Inflammatory macrophage treated with lipopolysaccharide for 4 hours (primary cell): ENCODE measurements around the gene TTLL10.

ENCODE experiments used
- DNase-seq: peaks from one replicate; pipeline ENCODE4 v3.0.0-alpha.2; 2020

TTLL10 gene

DNA sequence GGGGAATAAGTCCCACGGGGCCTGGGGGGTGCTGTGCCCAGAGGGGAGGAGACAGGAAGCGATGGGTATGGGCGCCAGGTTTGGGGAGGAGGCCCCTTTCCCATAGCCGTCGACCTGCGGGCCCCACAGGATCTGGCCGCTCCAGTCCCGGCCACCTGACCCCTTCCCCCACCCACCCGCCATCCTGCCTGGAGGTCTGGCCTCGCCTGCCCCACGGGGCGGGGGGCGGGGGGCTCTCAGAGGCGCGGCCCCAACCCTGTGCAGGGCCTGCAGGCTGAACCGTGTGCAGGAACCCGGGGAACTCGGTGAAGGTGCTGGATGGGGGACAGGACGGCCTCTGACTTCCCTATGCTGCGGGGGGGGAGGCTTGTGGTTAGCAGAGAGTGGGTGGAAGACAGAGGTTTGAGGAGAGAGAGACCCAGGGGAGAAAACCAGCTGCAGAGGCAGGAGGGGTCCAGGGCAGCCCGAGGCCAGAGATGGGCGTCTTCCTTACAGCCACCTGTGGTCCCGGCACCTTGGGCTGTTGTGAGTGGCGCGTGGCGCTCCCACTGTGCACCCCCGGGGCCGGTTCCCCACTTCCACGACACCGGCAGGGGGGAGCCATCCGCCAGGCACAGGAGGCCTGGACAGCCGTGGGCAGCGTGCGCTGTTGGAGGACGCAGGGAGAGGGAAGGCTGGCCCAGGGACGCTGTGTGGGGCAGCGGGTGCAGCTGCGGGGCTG is 35.2 kb downstream of the TTLL10 start:
- peak; percentile 32 for DNase-seq

DNA sequence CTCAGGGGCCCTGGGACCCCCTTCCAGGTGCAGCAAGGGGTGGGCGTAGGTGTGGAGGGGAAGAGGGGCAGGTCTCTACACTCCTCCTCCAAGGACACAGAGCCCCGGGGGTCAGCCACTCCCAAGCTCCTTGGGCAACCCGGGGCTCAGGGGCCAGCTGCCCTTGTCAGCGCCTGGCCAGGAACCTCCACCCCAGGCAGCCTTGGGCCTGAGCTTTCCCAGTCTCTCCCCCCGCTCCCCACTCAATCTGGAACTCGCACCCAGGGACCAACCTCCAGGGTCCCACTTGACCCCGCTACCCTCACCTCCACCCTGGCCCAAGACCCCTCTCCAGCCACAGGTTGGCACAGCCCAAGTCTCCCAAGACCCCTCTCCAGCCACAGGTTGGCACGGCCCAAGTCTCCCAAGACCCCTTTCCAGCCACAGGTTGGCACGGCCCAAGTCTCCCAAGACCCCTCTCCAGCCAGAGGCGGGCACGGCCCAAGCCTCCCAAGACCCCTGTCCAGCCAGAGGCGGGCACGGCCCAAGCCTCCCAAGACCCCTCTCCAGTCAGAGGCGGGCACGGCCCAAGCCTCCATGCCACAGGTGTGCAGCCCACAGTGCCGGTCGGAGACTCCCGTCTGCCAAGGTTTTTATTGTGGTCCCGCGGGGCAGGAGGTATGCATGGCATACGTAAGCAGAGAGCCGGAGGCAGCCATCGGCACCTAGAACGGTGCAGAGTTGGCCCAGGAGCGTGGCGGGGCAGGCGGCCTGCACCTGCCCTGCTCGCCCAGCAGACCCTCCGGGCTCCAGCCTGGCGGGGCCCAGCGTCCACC is 37.3 kb downstream of the TTLL10 start:
- no peak for DNase-seq

GRCh38 chr1:1211541-1212441 is 38.1 kb downstream of the TTLL10 start:
- no peak for DNase-seq

DNA sequence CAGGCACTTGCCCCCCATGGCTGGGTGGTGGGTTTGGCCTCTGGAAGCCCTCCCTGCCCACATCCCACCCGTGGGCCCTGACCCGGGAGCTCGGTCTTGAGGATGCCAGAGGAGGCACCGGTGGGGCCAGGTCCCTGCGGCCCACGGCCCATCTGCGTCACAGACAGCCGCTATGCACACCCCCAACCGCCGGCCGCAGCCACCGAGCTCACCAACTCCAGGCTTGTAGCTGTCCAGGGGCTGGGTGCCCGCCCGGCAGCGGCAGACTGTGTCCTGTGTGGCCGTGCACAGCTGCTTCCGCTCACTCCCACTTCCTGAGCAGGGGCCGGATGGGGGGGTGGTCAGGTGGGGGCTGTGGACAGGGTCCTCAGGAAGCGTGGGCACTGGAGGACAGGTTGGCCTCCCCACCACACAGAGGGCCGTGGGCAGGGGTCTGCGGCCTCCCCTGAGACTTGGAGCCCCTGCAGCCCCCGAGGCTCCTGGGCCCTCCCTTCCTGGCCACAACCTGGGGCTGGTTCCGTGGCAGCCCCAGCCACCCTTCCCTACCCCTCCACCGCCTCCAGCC is 39.2 kb downstream of the TTLL10 start:
- peak; percentile 36 for DNase-seq

- peak; percentile 43 for DNase-seq
Observed at GRCh38 chr1:1213345-1214265, 39.9 kb downstream of the TTLL10 start, which contains the start of gene TNFRSF4. Gene TNFRSF4, minus strand, starts transcription at chr1:1214153. Its CDS starts 26 bp downstream, at chr1:1214127.

GRCh38 chr1:1215080-1215676 is 41.5 kb downstream of the TTLL10 start:
- DNase-seq = peak; percentile 19

DNA sequence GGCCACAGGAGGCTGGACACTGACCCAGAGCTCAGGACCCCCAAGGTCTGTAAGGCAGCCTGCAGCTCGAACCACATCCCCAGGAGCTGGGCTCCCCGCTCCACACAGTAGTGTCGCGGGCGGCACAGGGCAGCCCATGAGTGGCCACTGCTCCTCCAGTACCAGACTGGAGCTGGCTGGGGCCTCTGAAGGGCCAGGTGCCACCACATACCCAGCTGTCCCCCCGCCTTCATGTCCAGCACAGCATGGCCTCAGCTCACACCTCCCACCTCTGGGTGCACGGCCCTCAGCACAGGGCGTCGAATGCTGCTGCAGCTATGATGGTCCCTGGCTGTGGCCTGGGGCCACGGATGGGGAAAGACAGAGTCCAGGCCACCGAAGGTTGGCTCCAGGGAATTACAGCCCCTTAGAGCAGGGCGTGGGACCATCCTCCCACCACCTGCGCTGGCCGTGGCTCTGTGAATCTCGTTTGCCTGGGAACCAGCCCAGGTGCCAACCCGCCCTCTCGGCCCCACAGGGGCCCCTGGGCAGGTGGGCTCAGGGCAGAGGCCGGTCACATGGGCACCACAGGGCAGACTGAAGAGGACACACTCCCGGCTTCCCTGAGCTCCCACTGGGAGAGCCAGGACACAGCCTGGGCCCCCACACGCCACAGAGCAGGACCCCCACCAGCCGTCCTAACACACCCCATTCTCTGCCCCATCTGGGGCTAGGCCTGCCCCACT is 42.4 kb downstream of the TTLL10 start:
- DNase-seq = no peak

- no peak for DNase-seq
Observed at GRCh38 chr1:1216770-1217620, 43.3 kb downstream of the TTLL10 start.

GRCh38 chr1:1217621-1218523 is 44.2 kb downstream of the TTLL10 start:
- no peak for DNase-seq

DNA sequence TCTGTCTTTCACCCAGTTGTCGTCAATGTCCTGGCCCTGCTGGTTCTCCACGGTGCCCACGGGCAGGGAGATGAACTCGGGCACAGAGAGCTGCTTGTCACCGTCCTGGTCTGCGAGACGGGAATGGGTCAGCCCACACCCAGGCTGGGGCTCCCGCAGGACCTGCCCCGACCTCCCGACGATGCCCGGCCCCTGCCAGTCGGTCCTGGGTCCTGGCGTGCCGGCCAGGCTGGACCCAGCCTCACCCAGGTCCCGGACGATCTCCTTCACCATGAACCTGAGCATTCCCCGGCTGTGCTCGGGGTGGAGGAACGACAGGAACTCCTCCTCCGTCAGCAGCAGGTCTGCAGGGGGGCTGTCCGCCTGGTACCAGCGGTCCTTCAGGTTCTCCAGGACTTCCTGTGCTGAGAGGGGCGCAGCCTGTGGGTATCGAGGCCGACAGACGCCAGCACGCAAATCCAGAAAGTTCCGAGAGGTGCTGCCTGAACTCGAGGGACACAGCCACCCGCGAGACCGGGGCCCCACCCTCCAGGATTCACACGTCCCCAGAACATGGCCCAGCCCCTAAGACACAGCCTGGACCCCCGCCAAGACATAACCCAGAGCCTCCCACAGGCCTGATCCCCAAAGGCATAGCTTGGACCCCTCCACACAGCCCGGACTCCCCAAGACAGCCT is 45.0 kb downstream of the TTLL10 start:
- DNase-seq = no peak

GRCh38 chr1:1219341-1219740 is 45.7 kb downstream of the TTLL10 start:
- DNase-seq = no peak

DNA sequence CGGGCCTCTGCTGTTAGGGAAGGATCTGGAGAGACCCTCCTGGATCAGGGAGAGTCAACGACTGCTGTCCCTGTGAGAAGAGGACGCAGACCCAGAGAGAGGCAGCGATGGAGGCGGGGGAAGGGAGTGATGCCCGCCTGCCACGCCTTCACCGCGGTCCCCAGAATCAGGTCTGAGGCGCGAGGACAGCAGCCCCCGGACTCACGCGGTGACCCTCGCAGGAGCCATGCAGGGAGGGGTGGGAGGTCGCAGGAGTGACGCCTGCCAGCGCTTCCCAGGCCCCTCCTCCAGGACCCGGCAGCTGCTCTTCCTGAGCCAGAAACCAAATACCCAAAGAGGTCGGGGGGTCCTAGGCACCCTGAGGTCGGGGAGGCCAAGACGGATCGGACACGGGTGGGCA is 46.5 kb downstream of the TTLL10 start:
- DNase-seq = no peak

DNA sequence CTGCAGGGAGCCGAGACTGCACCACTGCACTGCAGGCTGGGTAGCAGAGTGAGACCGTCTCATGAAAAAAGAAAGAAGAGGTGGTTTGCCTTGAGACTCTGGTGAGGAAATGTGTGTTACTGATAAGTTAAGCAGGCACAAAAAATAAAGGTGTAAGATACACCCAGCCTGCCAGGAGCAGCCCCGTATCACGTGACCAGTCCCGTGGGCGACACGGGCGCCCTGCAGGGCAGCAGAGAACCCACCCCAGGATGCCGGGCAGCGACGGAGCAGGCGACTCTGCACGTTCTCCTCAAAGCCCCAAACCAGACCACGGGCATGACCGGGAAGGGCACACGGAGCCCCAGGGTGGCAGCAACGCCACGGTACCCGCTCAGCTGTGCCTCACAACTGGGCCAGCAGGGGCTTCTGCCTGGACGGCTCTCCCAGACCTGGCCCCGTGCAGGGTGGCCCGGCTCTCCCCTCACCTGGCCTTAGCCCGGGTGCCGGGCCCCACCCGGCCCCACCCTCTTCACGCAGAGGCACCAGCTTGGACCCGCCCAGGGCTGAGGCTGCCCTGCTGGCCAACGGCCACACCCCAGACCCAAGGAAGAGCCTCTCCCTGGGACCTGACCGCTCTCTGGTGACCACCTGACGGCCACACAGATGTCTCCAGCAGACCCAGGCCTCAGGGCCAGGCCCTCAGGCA is 48.4 kb downstream of the TTLL10 start:
- DNase-seq = no peak

DNA sequence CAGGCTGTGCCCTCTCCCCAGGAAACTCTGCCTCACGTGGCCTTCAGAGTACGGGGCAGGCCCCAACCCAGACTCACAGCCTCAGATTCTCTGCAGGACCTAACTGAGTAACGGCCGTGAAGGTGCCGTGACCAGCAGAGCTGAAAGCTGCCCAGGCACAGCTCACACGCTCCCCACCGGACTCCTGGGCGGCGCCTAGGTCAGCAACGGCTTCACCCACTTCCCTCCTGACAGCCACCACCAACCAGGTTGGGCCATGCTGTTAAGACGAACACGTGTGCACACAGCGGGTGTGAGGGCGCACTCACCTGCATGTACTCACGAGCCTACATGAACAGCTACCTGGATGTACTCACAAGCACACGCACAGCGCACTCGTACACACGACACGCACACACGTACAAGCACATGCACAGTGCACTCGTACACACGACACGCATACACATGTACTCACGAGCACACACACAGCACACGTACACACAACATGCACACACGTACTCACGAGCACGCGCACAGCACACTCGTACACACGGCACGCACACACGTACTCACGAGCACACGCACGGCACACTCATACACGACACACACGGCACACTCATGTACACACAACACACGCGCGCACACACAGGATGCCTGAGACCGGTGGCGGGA is 49.0 kb downstream of the TTLL10 start:
- no peak for DNase-seq

DNA sequence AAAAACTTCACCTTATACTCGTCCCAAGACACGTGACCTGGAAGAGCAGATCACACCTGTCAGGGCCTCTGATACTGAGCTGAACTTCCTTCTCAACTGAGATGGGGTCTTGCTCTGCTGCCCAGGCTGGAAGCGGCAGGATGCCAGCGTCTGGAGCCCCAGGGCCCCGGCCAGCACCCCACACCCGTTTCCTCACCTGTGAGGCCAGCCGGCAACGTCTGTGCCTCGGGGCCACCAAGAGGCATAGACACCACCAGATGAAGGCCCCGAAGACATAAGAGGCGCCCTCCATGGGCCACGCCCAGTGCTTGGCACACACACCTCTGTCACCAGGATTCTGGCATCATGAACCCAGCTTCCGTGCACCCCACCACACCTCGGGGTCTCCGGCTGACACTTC is 49.6 kb downstream of the TTLL10 start:
- DNase-seq = no peak

- DNase-seq = no peak
Observed at GRCh38 chr1:1223891-1224290, 50.2 kb downstream of the TTLL10 start.
